Measurements from ENCODE around the gene NCR2. TPM values are rescaled to one million over a fixed set of nuclear protein-coding genes. Genes with fewer than 3 reads are reported as not detected.

NCR2 gene
- total RNA-seq, 1 experiment from 2014 or later = not detected

- POLR2A ChIA-PET = no interaction called here
- H3K27me3 ChIP-seq (ENCODE audit: control insufficient read depth, insufficient read depth, low read length) = peaks cover 34% of the 10 kb centered on the region
Observed at GRCh38 chr6:41315203-41315602, 20.2 kb upstream of the NCR2 start.

GRCh38 chr6:41315943-41316620, 19.3 kb upstream of the NCR2 start:
- Histone ChIP-seq H3K4me3 (ENCODE audit: low read depth in 2 of 2, low read length in 2 of 2) (no peak overlapping the region), H3K27me3 (ENCODE audit: control insufficient read depth, insufficient read depth, low read length) (peaks cover 34% of the 10 kb centered on the region), H3K36me3 (ENCODE audit: control insufficient read depth, insufficient read depth, low read length) (no peaks in the 10 kb centered on the region), H3K4me1 (ENCODE audit: control insufficient read depth, insufficient read depth, low read length) (peaks cover 13% of the 10 kb centered on the region), H3K9me3 (ENCODE audit: control insufficient read depth, insufficient read depth, low read depth, low read length) (no peaks in the 10 kb centered on the region), H3K27ac (ENCODE audit: low read length) (no peak overlapping the region)
- in situ Hi-C loops (cut with HindIII; ENCODE audit: low pct_unique_long_range_greater_than_20kb, low sequenced_read_pairs) = no loop called here
- ChIA-PET POLR2A (no interaction called here), CTCF (interaction anchor here (1.0 kb wide), 1 partner anchor 10 kb away, joined by 3 read pairs; no protein-coding TSS in a partner anchor)
- ATAC-seq = no peak
- intact Hi-C loops (cut with micrococcal nuclease; ENCODE audit: unreplicated experiment) = loop anchor here (5.0 kb wide), 1 partner anchor 224 kb away; no protein-coding TSS in a partner anchor
- TF ChIP-seq REST (IDR thresholded peaks at IDR 0.05; ENCODE audit: insufficient read depth in 1 of 2, low read depth in 2 of 2, low read length in 1 of 2) (no peak), POLR2AphosphoS5 (IDR thresholded peaks at IDR 0.05; ENCODE audit: low read depth, low read length) (no peak), CTCF (IDR thresholded peaks at IDR 0.05) (no peak), SIN3A (IDR thresholded peaks at IDR 0.05; ENCODE audit: borderline replicate concordance, insufficient read depth, low read depth, low read length) (no peak), TCF7L2 (IDR thresholded peaks at IDR 0.05; ENCODE audit: low read depth, low read length) (no peak)
- no peak for DNase-seq (ENCODE audit: low read depth, low spot score)
- no TSS peak for BruUV-seq (replicated peaks)

More at GRCh38 chr6:41315203-41315602, 20.2 kb upstream of the NCR2 start:
- no peak for TF ChIP-seq CTCF (IDR thresholded peaks at IDR 0.05)
- no peak for TF ChIP-seq REST (IDR thresholded peaks at IDR 0.05; ENCODE audit: insufficient read depth in 1 of 2, low read depth in 2 of 2, low read length in 1 of 2)
- no peak for TF ChIP-seq POLR2AphosphoS5 (IDR thresholded peaks at IDR 0.05; ENCODE audit: low read depth, low read length)
- CTCF ChIA-PET = interaction anchor here (1.0 kb wide), 1 partner anchor 9 kb away, joined by 3 read pairs; no protein-coding TSS in a partner anchor
- Histone ChIP-seq H3K4me3 (ENCODE audit: low read depth in 2 of 2, low read length in 2 of 2) (no peak overlapping the region), H3K9me3 (ENCODE audit: control insufficient read depth, insufficient read depth, low read depth, low read length) (no peaks in the 10 kb centered on the region), H3K27ac (ENCODE audit: low read length) (no peak overlapping the region), H3K4me1 (ENCODE audit: control insufficient read depth, insufficient read depth, low read length) (peaks cover 9% of the 10 kb centered on the region), H3K36me3 (ENCODE audit: control insufficient read depth, insufficient read depth, low read length) (no peaks in the 10 kb centered on the region)
- intact Hi-C loops (cut with micrococcal nuclease; ENCODE audit: unreplicated experiment) (loop anchor here (5.0 kb wide), 1 partner anchor 223 kb away; no protein-coding TSS in a partner anchor), in situ Hi-C loops (cut with HindIII; ENCODE audit: low pct_unique_long_range_greater_than_20kb, low sequenced_read_pairs) (no loop called here)
- ATAC-seq = no peak
- no peak for DNase-seq (ENCODE audit: low read depth, low spot score)
- BruUV-seq (replicated peaks) = no TSS peak

Measured in Panc1 (cell line).